GM20000 (cell line): ENCODE results near the gene NME7.

Experiments
- DNase-seq: peaks from one replicate; pipeline ENCODE4 v3.0.0; 2012; ENCODE audit warnings: low spot score
- TF ChIP-seq, protein P1 (sequence below): IDR thresholded peaks from 2 replicates; pipeline ENCODE4 v1.5.1; 2012; ENCODE audit warnings: mild to moderate bottlenecking, control low read depth; ENCODE audit errors: extremely low read depth, missing control alignments

NME7 gene

DNA sequence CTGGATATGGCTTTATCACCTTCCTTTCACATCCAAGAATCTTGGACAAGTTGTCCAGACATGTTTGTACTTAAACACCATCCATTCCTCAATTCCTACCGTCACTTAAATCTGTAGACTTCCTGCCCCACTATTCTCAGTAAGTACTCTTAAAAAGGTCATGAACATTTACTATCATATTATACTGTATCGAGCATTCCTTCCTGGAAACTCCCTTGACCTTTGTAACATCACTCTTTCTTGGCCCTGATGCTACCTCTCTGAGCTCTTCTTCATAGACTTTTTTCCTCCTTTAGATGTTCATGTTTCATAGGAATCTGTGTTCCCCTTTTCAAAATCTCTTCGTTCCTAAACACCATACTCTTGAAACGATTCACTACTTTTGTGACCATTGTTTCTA, 15.9 kb upstream of the NME7 start:
- TF ChIP-seq, protein P1, sequence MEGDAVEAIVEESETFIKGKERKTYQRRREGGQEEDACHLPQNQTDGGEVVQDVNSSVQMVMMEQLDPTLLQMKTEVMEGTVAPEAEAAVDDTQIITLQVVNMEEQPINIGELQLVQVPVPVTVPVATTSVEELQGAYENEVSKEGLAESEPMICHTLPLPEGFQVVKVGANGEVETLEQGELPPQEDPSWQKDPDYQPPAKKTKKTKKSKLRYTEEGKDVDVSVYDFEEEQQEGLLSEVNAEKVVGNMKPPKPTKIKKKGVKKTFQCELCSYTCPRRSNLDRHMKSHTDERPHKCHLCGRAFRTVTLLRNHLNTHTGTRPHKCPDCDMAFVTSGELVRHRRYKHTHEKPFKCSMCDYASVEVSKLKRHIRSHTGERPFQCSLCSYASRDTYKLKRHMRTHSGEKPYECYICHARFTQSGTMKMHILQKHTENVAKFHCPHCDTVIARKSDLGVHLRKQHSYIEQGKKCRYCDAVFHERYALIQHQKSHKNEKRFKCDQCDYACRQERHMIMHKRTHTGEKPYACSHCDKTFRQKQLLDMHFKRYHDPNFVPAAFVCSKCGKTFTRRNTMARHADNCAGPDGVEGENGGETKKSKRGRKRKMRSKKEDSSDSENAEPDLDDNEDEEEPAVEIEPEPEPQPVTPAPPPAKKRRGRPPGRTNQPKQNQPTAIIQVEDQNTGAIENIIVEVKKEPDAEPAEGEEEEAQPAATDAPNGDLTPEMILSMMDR, result no peak

DNA sequence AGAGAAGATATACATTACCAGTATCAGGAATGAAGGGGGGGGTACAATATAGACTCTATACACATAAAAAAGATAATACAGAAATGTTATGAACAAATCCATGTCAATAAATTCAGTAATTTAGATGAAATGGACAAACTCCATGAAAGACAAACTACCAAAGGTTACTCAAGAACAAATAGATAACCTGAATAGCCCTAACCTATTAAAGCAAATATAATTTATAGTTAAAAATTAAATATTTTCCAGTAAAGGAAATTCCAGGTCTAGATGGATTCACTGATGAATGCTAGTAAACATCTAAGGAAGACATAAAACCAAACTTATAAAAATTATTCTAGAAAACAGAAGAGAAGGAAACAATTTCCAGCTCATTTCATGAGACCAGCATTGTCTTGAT, 13.6 kb upstream of the NME7 start:
- TF ChIP-seq, protein P1, result no peak
- no peak for DNase-seq

More for the DNA sequence above, 15.9 kb upstream of the NME7 start:
- DNase-seq, result no peak

DNA sequence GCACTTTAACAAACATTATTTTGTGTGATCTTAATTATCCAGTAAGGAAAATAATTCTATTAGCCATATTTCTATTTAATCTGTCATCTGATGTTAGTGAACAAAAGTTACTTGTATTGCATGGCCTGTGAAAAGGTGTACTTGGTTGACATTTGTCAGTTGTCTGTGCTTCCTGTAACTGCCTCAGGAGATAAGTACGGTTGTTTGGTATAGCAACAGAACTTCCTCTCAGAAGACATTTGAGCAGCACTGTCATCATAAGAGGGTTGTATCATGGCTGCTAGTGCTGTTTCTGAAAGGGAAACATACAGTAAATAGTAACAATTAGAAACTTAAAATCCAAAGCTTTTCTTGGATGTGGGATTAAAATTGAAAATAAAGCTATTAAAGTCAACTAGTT, 3.8 kb upstream of the NME7 start:
- no peak for DNase-seq
- TF ChIP-seq, protein P1, result no peak

DNA sequence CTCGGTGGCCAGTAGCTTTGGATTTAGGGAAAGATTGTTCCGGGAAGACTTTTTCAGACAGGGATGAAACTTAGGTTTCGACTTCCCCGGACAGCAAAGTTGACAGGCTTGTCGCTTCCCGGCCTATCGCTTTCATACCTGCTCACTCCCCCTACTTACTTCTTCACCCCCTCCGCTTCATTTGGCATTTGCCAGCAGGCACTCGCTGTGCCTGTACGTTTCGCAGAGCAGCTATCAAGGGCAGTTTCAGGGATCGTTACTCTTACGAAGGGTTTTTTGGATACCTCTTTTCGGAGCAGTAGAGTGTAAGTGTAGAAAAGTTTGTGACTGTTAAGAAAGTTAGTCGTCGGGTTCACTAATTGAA, 791 bp upstream of the NME7 start:
- DNase-seq, result no peak
- TF ChIP-seq, protein P1, result no peak

DNA sequence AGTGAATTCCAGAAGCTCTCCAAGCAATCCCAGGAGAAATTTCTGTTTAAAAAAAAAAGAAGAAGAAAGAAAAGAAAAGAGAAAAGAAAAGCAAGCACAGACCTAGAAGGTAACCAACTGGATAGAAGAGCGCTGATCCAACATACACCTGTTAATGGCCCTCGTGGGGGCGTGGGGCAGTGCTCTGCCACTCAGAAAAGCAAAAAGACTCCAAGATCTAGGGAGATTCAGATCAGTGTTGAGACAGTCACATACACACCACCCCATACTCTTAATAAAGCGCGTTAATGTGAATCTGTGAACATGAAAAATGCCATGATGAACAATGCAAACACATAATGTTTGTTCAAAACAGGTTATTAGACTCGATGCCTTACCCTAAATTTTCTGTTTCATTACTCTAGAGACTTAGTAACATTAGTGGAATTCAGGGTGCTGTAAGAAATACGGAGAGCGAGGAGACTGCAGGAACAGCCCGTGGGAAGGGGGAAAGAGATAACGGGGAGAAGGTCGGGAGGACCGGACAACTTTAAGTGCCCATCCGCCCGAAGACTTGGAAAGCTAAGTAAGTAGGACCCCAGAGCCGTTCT, 406 bp downstream of the NME7 start:
- DNase-seq, result no peak
- TF ChIP-seq, protein P1, result no peak

DNA sequence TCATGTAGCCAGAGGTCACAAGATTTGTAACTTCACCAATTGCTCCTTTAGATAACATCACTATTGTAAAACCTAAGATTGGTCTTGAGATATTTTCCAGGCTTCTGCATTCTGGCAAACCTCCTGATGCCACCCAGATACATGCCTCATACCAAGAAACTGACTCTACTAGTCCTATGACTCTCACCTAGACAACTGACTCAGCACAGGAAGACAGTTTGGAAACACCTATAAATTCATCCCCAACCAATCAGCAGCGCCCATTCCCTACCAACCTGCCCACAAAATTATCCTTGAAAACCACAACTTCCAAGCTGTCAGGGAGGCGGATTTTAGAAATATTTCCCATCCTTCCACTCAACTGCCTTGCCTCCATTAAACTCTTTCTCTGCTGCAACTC, 2.6 kb downstream of the NME7 start:
- TF ChIP-seq, protein P1, result no peak
- DNase-seq, result no peak

DNA sequence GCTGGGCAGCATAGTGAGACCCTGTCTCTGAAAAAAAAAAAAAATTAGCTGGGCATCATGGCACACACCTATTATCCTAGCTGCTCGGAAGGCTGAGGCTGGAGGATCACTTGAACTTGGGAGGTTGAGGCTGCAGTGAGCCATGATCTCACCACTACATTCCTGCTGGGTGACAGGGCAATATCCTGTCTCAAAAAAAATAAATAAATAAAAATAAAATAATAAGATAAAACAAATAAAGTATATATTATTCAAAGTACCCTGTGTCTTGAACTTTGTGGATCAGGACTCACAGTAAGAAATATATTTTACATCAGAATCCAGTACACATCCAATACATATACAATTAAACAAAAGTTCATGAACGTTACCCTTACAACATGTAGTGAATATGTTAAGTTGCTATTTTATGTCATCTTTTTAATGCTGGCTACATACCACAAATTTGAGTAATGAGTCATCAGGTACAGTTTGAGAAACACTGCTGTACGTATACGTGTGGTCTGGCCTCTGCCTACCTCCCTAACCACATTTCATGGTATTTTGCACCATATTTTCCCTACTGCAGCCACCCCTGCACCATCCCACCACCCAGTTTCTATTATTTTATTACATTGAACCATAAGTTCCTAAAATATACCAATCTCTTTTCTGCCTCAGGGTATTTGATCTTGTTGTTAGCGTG, 4.4 kb downstream of the NME7 start:
- peak; percentile 40 for DNase-seq
- TF ChIP-seq, protein P1, result no peak
